SK-N-SH treated with all-trans-retinoic acid at 6 μM for 48 hours (cell line): ENCODE measurements around the gene LCP1.

ENCODE experiments used
- TCF4 ChIP-seq: fragments of 250-450 bp; sonication (Bioruptor Pico); IDR thresholded peaks from 2 replicates; pipeline ENCODE4 v1.8.0; 2021; ENCODE audit warnings: mild to moderate bottlenecking, moderate library complexity, borderline replicate concordance
- ZFP30 ChIP-seq: fragments of 450-650 bp; formaldehyde crosslinking; IDR thresholded peaks from 2 replicates; pipeline ENCODE4 v1.5.0; 2022; ENCODE audit warnings: mild to moderate bottlenecking, moderate library complexity
- TF ChIP-seq, protein P1 (sequence below): fragments of 250-450 bp; sonication (Bioruptor Pico); IDR thresholded peaks from 2 replicates; pipeline ENCODE4 v1.5.1; 2020; ENCODE audit warnings: low read depth, mild to moderate bottlenecking, moderate library complexity
- TF ChIP-seq, protein P2 (sequence below): fragments of 250-450 bp; sonication (Bioruptor Pico); IDR thresholded peaks from 2 replicates; pipeline ENCODE4 v1.8.0; 2020; ENCODE audit warnings: mild to moderate bottlenecking, moderate library complexity, borderline replicate concordance

DNA sequence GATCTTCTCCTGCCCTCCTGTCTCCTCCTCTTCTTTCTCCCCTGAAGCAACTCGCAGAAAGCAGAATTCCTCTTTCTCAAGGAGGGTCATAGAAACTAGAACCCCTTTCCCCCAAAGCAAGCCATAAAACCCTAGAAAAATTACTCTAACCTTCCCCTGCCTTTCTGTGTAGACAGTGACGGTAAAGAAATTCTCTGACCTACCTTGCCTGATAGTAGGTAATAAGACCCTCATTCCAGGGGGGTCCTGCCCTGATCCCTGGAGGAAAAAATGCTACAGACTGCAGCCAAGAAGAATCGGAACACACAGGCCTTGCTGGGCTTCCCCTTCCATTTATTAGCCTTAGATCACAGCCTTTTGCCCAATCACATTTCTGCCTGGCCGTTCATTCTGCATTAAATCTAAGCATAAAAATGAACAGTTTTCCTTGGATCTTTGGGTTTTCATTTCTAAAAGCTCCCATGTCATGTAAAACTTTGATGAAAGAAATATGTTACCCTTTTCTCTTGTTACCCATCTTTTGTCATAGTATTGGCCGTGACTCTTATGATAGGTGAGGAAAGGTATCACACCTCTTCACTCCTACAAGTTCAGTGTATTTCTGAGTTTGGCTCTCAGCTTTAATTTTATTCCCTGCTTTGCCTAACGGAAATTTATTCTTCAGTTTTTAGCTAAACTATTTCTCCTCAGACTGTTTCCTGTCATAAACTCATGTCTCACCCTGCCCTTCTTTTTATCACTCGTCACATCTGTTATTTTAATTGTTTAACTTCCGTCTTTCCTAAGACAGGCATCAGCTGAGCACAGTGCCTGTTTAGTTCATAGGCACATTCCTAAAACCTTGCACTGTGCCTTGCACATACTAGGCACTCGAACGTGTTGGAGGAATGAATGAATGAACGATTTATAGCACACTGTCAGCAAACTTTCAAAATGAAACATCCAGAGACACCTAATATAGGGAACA lies 56.7 kb downstream of the LCP1 start:
- TF ChIP-seq, protein P1, sequence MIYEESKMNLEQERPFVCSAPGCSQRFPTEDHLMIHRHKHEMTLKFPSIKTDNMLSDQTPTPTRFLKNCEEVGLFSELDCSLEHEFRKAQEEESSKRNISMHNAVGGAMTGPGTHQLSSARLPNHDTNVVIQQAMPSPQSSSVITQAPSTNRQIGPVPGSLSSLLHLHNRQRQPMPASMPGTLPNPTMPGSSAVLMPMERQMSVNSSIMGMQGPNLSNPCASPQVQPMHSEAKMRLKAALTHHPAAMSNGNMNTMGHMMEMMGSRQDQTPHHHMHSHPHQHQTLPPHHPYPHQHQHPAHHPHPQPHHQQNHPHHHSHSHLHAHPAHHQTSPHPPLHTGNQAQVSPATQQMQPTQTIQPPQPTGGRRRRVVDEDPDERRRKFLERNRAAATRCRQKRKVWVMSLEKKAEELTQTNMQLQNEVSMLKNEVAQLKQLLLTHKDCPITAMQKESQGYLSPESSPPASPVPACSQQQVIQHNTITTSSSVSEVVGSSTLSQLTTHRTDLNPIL (CRISPR knock-in tag), result no peak
- TF ChIP-seq TCF4 (CRISPR knock-in tag), result no peak
- TF ChIP-seq ZFP30 (CRISPR knock-in tag), result no peak
- TF ChIP-seq, protein P2, sequence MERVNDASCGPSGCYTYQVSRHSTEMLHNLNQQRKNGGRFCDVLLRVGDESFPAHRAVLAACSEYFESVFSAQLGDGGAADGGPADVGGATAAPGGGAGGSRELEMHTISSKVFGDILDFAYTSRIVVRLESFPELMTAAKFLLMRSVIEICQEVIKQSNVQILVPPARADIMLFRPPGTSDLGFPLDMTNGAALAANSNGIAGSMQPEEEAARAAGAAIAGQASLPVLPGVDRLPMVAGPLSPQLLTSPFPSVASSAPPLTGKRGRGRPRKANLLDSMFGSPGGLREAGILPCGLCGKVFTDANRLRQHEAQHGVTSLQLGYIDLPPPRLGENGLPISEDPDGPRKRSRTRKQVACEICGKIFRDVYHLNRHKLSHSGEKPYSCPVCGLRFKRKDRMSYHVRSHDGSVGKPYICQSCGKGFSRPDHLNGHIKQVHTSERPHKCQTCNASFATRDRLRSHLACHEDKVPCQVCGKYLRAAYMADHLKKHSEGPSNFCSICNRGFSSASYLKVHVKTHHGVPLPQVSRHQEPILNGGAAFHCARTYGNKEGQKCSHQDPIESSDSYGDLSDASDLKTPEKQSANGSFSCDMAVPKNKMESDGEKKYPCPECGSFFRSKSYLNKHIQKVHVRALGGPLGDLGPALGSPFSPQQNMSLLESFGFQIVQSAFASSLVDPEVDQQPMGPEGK, result no peak
